Astrocyte of the cerebellum (primary cell): ENCODE measurements around the gene SOX12.
"Not testable (repeated sequence)": the region's sequence is repeated elsewhere in the genome, so short reads cannot be mapped to it uniquely, and the experiment has no call there.

Experiments used
- DNase-seq: peaks from one replicate; pipeline ENCODE4 v3.0.0-alpha.2; 2011; ENCODE audit warnings: low read depth
- H3K4me3 ChIP-seq: 2 replicates; pipeline ENCODE4 v1.5.1; 2011; ENCODE audit warnings: mild to moderate bottlenecking, low read depth, low read length, moderate library complexity
- CTCF ChIP-seq: IDR thresholded peaks from 2 replicates; pipeline ENCODE4 v1.5.1; 2012; ENCODE audit warnings: low read length, low read depth, moderate library complexity, mild to moderate bottlenecking; ENCODE audit errors: missing control alignments
- in situ Hi-C: cut with HindIII; loops from 2 replicates; pipeline ENCODE4 v1.10.0; 2017; ENCODE audit warnings: low sequenced_read_pairs

Gene SOX12

GRCh38 chr20:367486-367887 is 42.1 kb downstream of the SOX12 start:
- in situ Hi-C loops: no loop called here
- no peak for TF ChIP-seq CTCF
- no peak overlapping the region for H3K4me3 ChIP-seq
- DNase-seq: no peak

- no peak overlapping the region for H3K4me3 ChIP-seq
- DNase-seq: no peak
- in situ Hi-C loops: no loop called here
- TF ChIP-seq CTCF: no peak
These were observed 43.6 kb downstream of the SOX12 start for GRCh38 chr20:368915-369314.

- in situ Hi-C loops: no loop called here
- DNase-seq: no peak
These were observed 44.8 kb downstream of the SOX12 start for GRCh38 chr20:370151-370600.

GRCh38 chr20:370977-371754 is 45.8 kb downstream of the SOX12 start:
- no peak for TF ChIP-seq CTCF
- DNase-seq: no peak
- no peak overlapping the region for H3K4me3 ChIP-seq
- in situ Hi-C loops: no loop called here

More at GRCh38 chr20:370151-370600, 44.8 kb downstream of the SOX12 start:
- H3K4me3 ChIP-seq: no peak overlapping the region
- no peak for TF ChIP-seq CTCF

- DNase-seq: no peak
- in situ Hi-C loops: no loop called here
These were observed 46.6 kb downstream of the SOX12 start for GRCh38 chr20:371755-372542.

GRCh38 chr20:372543-373082 is 47.3 kb downstream of the SOX12 start:
- in situ Hi-C loops, DNase-seq, H3K4me3 ChIP-seq: not testable (repeated sequence)

More at GRCh38 chr20:371755-372542, 46.6 kb downstream of the SOX12 start:
- TF ChIP-seq CTCF: no peak
- no peak overlapping the region for H3K4me3 ChIP-seq
